BE2C (cell line): ENCODE measurements around the gene TEKTIP1.
A peak's percentile ranks its signal among the peaks of the same experiment; 100 is the strongest.
"Not testable (repeated sequence)": the region's sequence is repeated elsewhere in the genome, so short reads cannot be mapped to it uniquely, and the experiment has no call there.

Experiments
- DNase-seq: peaks from one replicate; pipeline ENCODE4 v3.0.0-alpha.2; 2020
- H3K27me3 ChIP-seq: fragments of 250-450 bp; sonication (Bioruptor Pico); 2 replicates; pipeline ENCODE4 v1.5.1; 2020; ENCODE audit warnings: mild to moderate bottlenecking
- H3K36me3 ChIP-seq: fragments of 250-450 bp; sonication (Bioruptor Pico); 2 replicates; pipeline ENCODE4 v1.5.1; 2020; ENCODE audit warnings: mild to moderate bottlenecking
- H3K4me1 ChIP-seq: fragments of 250-450 bp; sonication (Bioruptor Pico); 2 replicates; pipeline ENCODE4 v1.5.1; 2020
- H3K4me3 ChIP-seq: 2 replicates; pipeline ENCODE4 v1.5.1; 2011; ENCODE audit warnings: low read depth, low read length
- H3K9me3 ChIP-seq: fragments of 250-450 bp; sonication (Bioruptor Pico); 2 replicates; pipeline ENCODE4 v1.5.1; 2020
- TF ChIP-seq, protein P1 (sequence below): IDR thresholded peaks from 2 replicates; pipeline ENCODE4 v1.5.1; 2012; ENCODE audit warnings: mild to moderate bottlenecking, low read depth, low read length

TEKTIP1 gene

DNA sequence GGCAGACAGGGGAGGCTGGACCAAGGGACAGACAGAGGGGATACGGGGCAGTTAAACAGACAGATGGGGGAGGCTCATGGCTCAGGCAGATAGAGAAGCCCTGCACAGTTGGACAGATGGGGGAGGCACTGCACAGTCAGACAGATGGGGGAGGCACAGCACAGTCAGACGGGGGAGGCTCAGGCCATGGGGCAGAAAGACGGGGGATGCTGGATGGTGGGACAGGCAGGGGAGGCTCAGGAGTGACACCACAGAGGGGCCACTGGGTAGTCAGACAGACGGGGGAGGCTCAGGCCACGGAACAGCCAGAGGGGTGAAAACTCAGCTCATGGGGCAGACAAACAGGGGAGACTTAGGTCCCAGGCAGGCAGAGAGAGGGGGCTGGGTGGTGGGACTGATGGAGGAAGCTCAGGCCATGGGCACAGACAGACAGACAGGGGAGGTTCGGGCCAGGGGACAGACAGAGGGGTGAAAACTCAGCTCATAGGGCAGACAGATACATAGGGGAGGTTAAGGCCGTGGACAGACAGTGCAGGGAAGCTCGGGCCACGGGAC lies 17.5 kb downstream of the TEKTIP1 start:
- DNase-seq: no peak
- no peaks in the 10 kb centered on the region for H3K4me1 ChIP-seq

GRCh38 chr19:3556978-3557460 lies 18.0 kb downstream of the TEKTIP1 start:
- no peaks in the 10 kb centered on the region for H3K9me3 ChIP-seq
- H3K27me3 ChIP-seq: no peaks in the 10 kb centered on the region
- H3K4me3 ChIP-seq: peak overlapping the region; percentile 71
- TF ChIP-seq, protein P1, sequence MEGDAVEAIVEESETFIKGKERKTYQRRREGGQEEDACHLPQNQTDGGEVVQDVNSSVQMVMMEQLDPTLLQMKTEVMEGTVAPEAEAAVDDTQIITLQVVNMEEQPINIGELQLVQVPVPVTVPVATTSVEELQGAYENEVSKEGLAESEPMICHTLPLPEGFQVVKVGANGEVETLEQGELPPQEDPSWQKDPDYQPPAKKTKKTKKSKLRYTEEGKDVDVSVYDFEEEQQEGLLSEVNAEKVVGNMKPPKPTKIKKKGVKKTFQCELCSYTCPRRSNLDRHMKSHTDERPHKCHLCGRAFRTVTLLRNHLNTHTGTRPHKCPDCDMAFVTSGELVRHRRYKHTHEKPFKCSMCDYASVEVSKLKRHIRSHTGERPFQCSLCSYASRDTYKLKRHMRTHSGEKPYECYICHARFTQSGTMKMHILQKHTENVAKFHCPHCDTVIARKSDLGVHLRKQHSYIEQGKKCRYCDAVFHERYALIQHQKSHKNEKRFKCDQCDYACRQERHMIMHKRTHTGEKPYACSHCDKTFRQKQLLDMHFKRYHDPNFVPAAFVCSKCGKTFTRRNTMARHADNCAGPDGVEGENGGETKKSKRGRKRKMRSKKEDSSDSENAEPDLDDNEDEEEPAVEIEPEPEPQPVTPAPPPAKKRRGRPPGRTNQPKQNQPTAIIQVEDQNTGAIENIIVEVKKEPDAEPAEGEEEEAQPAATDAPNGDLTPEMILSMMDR: no peak
- H3K4me1 ChIP-seq: no peaks in the 10 kb centered on the region
- H3K36me3 ChIP-seq: no peaks in the 10 kb centered on the region
- no peak for DNase-seq

More for the DNA sequence above, 17.5 kb downstream of the TEKTIP1 start:
- Histone ChIP-seq H3K27me3 (no peaks in the 10 kb centered on the region), H3K36me3 (no peaks in the 10 kb centered on the region), H3K4me3 (peak overlapping the region; percentile 71), H3K9me3 (no peaks in the 10 kb centered on the region)
- TF ChIP-seq, protein P1: no peak

DNA sequence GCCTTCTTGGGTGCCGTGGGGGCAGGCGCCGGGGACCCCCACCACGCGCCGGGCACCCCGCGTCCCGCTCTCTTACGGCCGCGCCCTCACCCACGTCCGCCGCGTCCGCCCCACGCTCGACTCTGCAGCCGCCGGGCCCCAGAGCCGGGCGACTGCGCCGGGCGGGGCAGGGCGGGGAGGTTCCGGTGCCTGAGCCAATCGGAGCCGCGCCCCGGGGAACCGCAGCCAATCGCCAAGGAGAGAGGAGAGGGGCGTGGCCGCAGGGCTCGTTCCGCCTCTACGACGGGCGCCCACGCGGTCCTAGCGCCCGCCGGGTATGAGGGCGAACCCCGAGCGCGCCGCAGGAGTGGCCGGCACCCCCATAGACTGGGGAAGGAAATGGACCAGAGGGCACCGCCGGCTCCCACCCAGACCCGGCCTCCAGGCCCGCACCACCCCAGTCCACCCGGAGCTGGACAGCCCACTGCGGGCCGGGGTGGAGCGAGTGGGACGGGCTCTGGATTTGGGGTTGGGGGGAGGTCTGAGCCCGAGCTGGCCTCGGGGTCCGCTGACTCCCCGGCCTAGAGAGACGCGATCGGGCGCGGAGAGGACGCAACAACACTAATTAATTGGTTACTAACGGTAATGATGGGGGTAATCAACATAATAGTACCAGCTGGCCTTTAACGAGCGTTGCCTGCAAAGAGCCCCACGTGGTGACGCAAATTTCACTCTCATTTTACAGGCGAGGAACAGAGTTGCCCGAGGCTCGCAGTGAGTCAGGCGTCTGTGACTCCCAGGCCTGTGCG lies 18.7 kb downstream of the TEKTIP1 start, which contains the start of gene MFSD12:
Gene MFSD12 (minus strand): TSS at position 126 of the 788 bp plus-strand sequence. CDS start 183 bp downstream, outside the sequence.
- Histone ChIP-seq H3K27me3 (no peaks in the 10 kb centered on the region), H3K4me3 (peak within 1 kb of the TSS; percentile 84), H3K4me1 (no peaks in the 10 kb centered on the region), H3K9me3 (no peaks in the 10 kb centered on the region), H3K36me3 (no peaks in the 10 kb centered on the region)
- peak; percentile 97 for DNase-seq
- TF ChIP-seq, protein P1: no peak

DNA sequence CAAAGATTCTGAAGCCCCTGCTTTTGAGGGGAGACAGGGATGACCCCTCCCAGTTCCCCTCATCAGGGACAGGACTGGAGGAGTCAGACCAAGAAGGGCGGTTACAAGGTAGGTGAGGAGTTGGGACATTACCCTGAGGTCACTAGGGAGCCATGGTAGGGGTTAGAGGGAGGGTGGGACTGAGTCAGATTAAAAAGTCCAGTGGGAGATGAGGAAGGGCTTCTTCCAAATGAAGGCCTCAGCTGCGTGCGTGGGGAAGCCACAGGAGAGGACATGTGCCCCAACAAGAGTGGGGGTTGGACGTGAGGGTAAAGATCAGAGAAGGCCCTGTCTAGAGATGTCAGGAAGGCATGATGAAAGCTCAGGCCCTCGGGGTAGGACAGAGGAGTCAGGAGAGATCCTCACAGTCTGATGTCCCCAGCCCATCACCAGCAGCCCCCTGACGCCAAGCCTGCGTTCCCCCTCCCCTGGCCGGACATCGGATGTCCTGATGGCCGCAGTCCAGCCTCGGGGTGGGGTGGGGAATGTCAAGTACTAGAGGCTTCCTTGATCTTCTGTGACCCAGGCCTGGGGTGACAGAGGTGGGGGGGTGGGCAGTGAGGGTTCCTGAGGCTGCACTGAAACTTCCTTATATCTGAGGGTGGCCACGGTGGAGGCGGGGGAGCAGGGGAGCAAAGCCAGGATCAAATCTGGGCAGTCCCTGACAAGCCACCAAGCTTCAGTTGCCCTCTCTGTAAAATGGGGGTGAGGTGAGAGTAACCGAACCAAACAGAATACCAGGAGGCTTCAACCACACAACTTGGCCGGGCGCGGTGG lies 24.9 kb downstream of the TEKTIP1 start:
- no peaks in the 10 kb centered on the region for H3K36me3 ChIP-seq
- DNase-seq: no peak
- no peaks in the 10 kb centered on the region for H3K4me1 ChIP-seq
- TF ChIP-seq, protein P1: no peak
- H3K27me3 ChIP-seq: no peaks in the 10 kb centered on the region
- H3K9me3 ChIP-seq: no peaks in the 10 kb centered on the region
- no peak overlapping the region for H3K4me3 ChIP-seq

DNA sequence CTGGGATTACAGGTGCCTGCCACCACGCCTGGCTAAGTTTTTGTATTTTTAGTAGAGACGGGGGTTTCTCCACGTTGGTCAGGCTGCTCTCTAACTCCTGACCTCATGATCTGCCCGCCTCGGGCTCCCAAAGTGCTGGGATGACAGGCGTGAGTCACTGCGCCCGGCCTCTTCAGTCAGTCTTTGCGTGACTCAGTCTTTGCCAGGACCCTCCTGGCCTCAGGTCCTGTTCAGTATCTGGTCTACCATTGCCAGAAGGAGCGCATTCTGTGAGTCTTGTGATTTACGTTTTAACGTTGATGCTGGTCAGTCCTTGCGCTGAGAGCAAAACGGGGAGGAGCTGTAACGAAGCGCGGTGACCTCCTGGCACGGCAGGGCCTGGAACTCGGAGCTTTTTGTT lies 26.2 kb downstream of the TEKTIP1 start:
- H3K4me3 ChIP-seq: no peak overlapping the region
- no peak for DNase-seq
- no peaks in the 10 kb centered on the region for H3K4me1 ChIP-seq
- TF ChIP-seq, protein P1: no peak
- no peaks in the 10 kb centered on the region for H3K36me3 ChIP-seq
- H3K9me3 ChIP-seq: no peaks in the 10 kb centered on the region
- no peaks in the 10 kb centered on the region for H3K27me3 ChIP-seq

GRCh38 chr19:3570042-3570441 lies 31.1 kb downstream of the TEKTIP1 start:
- H3K27me3 ChIP-seq, H3K4me3 ChIP-seq, H3K9me3 ChIP-seq, H3K4me1 ChIP-seq, H3K36me3 ChIP-seq, DNase-seq: not testable (repeated sequence)
